NB4 (cell line): Measurements from ENCODE around the gene CPSF7.

Experiments
- CTCF ChIP-seq: IDR thresholded peaks from one replicate; pipeline ENCODE4 v1.5.1; 2012; ENCODE audit warnings: low read depth, low read length
- MAX ChIP-seq: IDR thresholded peaks from 2 replicates; pipeline ENCODE4 v1.6.1; 2011; ENCODE audit warnings: low read depth, low read length
- MYC ChIP-seq: IDR thresholded peaks from 2 replicates; pipeline ENCODE4 v1.6.1; 2011; ENCODE audit warnings: low read depth, low read length
- POLR2A ChIP-seq: IDR thresholded peaks from 2 replicates; pipeline ENCODE4 v1.6.1; 2011; ENCODE audit warnings: mild to moderate bottlenecking; ENCODE audit not compliant: insufficient read length; ENCODE audit errors: extremely low read depth

GRCh38 chr11:61359516-61359915 lies 70.3 kb downstream of the CPSF7 start:
- no peak for TF ChIP-seq POLR2A
- TF ChIP-seq CTCF, result no peak
- no peak for TF ChIP-seq MAX
- TF ChIP-seq MYC, result no peak
